Forelimb muscle (tissue), 1 donor: ENCODE results near the gene SHMT2. TPM values are rescaled to one million over a fixed set of nuclear protein-coding genes. Genes with fewer than 3 reads are reported as not detected.

Experiments used
- DNase-seq: peaks from one replicate; pipeline ENCODE4 v3.0.0-alpha.2; 2013; ENCODE audit warnings: low read depth
- polyA plus RNA-seq: library from polyadenylated mRNA; unstranded; fragments of 120-200 nt; gene quantifications from one replicate; pipeline ENCODE4 v1.2.1, GENCODE V29; 2013; ENCODE audit not compliant: insufficient read length

Gene SHMT2
- polyA plus RNA-seq, 1 donor: 64.4 TPM

- DNase-seq: no peak
Observed at GRCh38 chr12:57239587-57240065, 10.1 kb downstream of the SHMT2 start.

GRCh38 chr12:57240066-57240921, 10.8 kb downstream of the SHMT2 start:
- no peak for DNase-seq

GRCh38 chr12:57240926-57241401, 11.5 kb downstream of the SHMT2 start:
- no peak for DNase-seq

GRCh38 chr12:57241402-57242310, 12.1 kb downstream of the SHMT2 start:
- no peak for DNase-seq

GRCh38 chr12:57242329-57242690, 12.8 kb downstream of the SHMT2 start:
- DNase-seq: no peak

- no peak for DNase-seq
Observed at GRCh38 chr12:57242691-57243454, 13.4 kb downstream of the SHMT2 start.

- DNase-seq: no peak
Observed at GRCh38 chr12:57243521-57244311, 14.2 kb downstream of the SHMT2 start.

- DNase-seq: no peak
Observed at GRCh38 chr12:57244312-57244696, 14.8 kb downstream of the SHMT2 start.

GRCh38 chr12:57247041-57247440, 17.5 kb downstream of the SHMT2 start:
- DNase-seq: no peak

GRCh38 chr12:57248934-57249742, 19.6 kb downstream of the SHMT2 start:
- no peak for DNase-seq

GRCh38 chr12:57250541-57250940, 21.0 kb downstream of the SHMT2 start:
- DNase-seq: no peak

GRCh38 chr12:57250956-57251355, 21.4 kb downstream of the SHMT2 start, which contains the start of gene STAC3:
Gene STAC3 (minus strand): TSS chr12:57251187. CDS start chr12:57249636, 1,551 bp downstream.
- DNase-seq: no peak

- no peak for DNase-seq
Observed at GRCh38 chr12:57254506-57255280, 25.2 kb downstream of the SHMT2 start.

GRCh38 chr12:57255916-57256315, 26.4 kb downstream of the SHMT2 start:
- DNase-seq: no peak

- no peak for DNase-seq
Observed at GRCh38 chr12:57258977-57259970, 29.8 kb downstream of the SHMT2 start.

- DNase-seq: no peak
Observed at GRCh38 chr12:57260366-57260765, 30.9 kb downstream of the SHMT2 start.

- DNase-seq: no peak
Observed at GRCh38 chr12:57261428-57261865, 31.9 kb downstream of the SHMT2 start.
